NB4 (cell line): ENCODE data around the gene FSTL3.

ENCODE experiments used
- POLR2A ChIP-seq: IDR thresholded peaks from 2 replicates; pipeline ENCODE4 v1.6.1; 2011; ENCODE audit warnings: mild to moderate bottlenecking; ENCODE audit not compliant: insufficient read length; ENCODE audit errors: extremely low read depth
- TF ChIP-seq, protein P1 (sequence below): IDR thresholded peaks from one replicate; pipeline ENCODE4 v1.5.1; 2012; ENCODE audit warnings: low read depth, low read length

DNA sequence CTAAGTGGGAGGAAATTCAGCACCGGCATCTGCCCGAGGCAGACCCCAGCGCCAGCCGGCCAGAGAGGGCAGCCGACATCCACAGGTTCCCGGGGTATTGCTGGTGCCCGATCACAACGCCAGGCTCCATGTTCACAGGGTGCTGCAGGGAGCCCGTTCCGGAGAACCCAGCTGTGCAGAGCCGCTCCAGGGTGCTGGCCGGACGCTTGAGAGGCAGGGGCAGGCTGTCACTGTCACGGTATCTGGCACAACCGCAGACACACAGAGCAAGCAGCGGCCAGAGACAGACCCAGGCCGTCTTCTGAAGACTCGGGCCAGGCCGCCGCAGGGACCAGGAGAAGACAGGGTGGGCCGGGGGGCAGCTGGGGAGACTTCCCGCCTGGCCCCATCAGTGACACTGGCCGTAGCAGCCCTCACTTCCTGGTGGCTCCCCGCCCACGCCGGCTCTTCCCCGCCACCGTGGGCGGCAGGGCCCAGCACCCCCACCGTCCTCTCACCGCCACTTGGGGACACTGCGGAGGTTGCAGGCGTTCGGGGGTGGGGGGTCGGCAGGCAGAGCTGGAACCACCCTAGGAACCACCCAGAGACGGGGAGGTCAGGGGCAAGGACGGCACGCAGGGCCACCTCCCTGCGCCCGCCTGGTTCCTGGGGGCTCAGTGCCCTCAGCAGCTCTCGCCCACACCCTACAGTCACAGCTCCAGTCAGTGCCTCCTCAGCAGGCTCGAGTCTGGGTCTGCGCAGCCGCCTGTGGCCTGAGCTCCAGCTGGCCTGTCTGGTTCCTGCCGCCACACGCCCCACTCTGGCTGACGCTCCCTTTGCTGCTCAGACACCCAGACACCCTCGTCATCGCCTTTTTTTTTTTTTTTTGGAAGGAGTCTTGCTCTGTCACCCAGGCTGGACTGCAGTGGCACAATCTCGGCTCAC lies 17.0 kb upstream of the FSTL3 start:
- TF ChIP-seq, protein P1, sequence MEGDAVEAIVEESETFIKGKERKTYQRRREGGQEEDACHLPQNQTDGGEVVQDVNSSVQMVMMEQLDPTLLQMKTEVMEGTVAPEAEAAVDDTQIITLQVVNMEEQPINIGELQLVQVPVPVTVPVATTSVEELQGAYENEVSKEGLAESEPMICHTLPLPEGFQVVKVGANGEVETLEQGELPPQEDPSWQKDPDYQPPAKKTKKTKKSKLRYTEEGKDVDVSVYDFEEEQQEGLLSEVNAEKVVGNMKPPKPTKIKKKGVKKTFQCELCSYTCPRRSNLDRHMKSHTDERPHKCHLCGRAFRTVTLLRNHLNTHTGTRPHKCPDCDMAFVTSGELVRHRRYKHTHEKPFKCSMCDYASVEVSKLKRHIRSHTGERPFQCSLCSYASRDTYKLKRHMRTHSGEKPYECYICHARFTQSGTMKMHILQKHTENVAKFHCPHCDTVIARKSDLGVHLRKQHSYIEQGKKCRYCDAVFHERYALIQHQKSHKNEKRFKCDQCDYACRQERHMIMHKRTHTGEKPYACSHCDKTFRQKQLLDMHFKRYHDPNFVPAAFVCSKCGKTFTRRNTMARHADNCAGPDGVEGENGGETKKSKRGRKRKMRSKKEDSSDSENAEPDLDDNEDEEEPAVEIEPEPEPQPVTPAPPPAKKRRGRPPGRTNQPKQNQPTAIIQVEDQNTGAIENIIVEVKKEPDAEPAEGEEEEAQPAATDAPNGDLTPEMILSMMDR: no peak
- TF ChIP-seq POLR2A: no peak
